ENCODE measurements around the gene NOD1. TPM values are rescaled to one million over a fixed set of nuclear protein-coding genes. Genes with fewer than 3 reads are reported as not detected.
"Not testable (repeated sequence)": the region's sequence is repeated elsewhere in the genome, so short reads cannot be mapped to it uniquely, and the experiment has no call there.

The NOD1 gene
- total RNA-seq, 1 donor = 3.9 TPM

GRCh38 chr7:30389791-30390190, 88.8 kb downstream of the NOD1 start:
- H3K4me3 ChIP-seq (ENCODE audit: low read depth, low read length) = no peak overlapping the region
- TF ChIP-seq CTCF (IDR thresholded peaks at IDR 0.05; ENCODE audit: insufficient read depth, low read depth, low read length) = no peak
- DNase-seq (ENCODE audit: low read depth) = no peak

GRCh38 chr7:30382607-30383006, 96.0 kb downstream of the NOD1 start:
- no peak overlapping the region for H3K4me3 ChIP-seq (ENCODE audit: low read depth, low read length)
- DNase-seq (ENCODE audit: low read depth) = no peak
- no peak for TF ChIP-seq CTCF (IDR thresholded peaks at IDR 0.05; ENCODE audit: insufficient read depth, low read depth, low read length)

- DNase-seq (ENCODE audit: low read depth); H3K4me3 ChIP-seq (ENCODE audit: low read depth, low read length): not testable (repeated sequence)
Observed at GRCh38 chr7:30380824-30381223, 97.8 kb downstream of the NOD1 start.

GRCh38 chr7:30380294-30380693, 98.3 kb downstream of the NOD1 start:
- H3K4me3 ChIP-seq (ENCODE audit: low read depth, low read length) = no peak overlapping the region
- TF ChIP-seq CTCF (IDR thresholded peaks at IDR 0.05; ENCODE audit: insufficient read depth, low read depth, low read length) = no peak
- no peak for DNase-seq (ENCODE audit: low read depth)

- TF ChIP-seq CTCF (IDR thresholded peaks at IDR 0.05; ENCODE audit: insufficient read depth, low read depth, low read length) = no peak
- no peak for DNase-seq (ENCODE audit: low read depth)
- H3K4me3 ChIP-seq (ENCODE audit: low read depth, low read length) = no peak overlapping the region
Observed at GRCh38 chr7:30379741-30380140, 98.8 kb downstream of the NOD1 start.

- TF ChIP-seq CTCF (IDR thresholded peaks at IDR 0.05; ENCODE audit: insufficient read depth, low read depth, low read length) = no peak
- no peak for DNase-seq (ENCODE audit: low read depth)
- H3K4me3 ChIP-seq (ENCODE audit: low read depth, low read length) = no peak overlapping the region
Observed at GRCh38 chr7:30379131-30379530, 99.5 kb downstream of the NOD1 start.

- peak; percentile 18 for DNase-seq (ENCODE audit: low read depth)
- no peak for TF ChIP-seq CTCF (IDR thresholded peaks at IDR 0.05; ENCODE audit: insufficient read depth, low read depth, low read length)
- no peak overlapping the region for H3K4me3 ChIP-seq (ENCODE audit: low read depth, low read length)
Observed at GRCh38 chr7:30378275-30378674, 100.3 kb downstream of the NOD1 start.

Other genes starting within 250 kb of the NOD1 start
- 4.8 and 6.5 TPM in 2 replicates for gene ZNRF2, start 194.2 kb downstream of the NOD1 start, total RNA-seq
- 18.1 and 20.3 TPM in 2 replicates for gene GGCT, start 26.0 kb upstream of the NOD1 start, total RNA-seq
- 287 and 523 TPM in 2 replicates for gene GARS1, start 116.1 kb upstream of the NOD1 start, total RNA-seq
- gene CRHR2, start 203.7 kb upstream of the NOD1 start, total RNA-seq = not detected in 2 replicates